ENCODE measurements around the gene MAL.

Gene MAL

DNA sequence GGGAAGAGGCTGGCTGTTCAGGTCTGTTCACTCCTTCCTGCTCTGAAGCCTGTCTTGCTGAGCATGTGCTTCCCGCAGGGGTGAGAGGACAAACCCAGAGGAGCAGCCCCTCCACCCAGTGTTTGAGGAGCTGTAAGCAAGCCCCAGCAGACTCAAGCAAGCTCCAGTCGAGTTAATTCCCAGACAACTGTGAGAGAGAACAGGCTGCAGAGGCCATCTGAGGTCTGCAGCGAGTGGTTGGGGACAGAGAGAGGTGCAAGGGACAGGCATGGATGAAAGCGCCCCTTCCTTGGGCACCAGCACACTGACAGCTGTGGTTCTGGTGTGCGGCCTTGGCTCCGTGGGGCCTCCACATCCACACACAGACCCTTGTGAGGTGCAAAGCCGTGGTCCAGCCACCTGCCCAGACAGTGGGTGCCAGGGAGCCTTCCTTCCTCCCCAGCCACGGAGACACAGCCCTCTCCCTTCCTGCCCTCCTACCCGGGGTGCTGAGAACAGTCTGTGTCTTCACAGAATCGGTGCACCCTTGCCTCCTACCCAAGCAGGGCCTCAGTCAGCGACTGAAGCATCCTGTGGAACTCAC, 36.2 kb downstream of the MAL start:
- no peak for DNase-seq (ENCODE audit: low read depth)

DNA sequence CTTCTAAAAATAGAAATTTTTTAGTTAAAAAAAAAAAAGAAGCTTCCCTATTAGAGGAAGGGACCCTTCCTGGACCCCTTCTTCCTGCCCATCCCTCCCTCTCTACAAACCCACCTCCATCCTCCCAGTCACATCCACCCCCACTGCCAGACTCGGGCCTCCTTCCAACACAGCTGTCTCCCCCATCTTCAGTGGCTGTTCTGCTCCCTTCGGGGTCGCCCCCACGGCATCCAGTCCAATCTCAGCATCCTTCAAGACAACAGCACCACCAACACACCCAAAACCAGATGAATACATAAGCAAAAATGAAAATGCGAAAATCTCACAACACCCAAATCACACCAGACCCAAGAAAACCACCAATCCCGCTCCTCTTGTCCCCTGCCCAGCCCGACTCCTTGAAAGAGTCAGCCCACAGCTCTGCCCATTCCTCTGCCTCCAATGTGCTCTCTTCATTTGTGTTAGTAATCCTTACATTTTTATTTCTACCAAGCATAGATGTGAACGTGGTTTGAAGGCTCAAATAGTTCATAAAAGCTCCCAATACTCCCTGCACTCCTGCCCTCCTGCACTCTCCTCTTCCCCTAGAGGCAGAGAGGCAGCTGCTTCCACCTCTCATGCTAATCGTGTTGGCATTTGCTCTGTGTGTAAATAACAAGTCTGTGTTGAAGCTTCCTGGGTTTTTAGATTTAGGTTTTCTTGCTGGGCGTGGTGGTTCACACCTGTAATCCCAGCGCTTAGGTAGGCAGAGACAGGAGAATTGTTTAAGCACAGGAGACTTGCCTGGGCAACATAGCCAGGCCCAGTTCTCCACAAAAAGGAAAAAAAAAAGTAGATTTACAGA, 37.0 kb downstream of the MAL start:
- no peak for DNase-seq (ENCODE audit: low read depth)

DNA sequence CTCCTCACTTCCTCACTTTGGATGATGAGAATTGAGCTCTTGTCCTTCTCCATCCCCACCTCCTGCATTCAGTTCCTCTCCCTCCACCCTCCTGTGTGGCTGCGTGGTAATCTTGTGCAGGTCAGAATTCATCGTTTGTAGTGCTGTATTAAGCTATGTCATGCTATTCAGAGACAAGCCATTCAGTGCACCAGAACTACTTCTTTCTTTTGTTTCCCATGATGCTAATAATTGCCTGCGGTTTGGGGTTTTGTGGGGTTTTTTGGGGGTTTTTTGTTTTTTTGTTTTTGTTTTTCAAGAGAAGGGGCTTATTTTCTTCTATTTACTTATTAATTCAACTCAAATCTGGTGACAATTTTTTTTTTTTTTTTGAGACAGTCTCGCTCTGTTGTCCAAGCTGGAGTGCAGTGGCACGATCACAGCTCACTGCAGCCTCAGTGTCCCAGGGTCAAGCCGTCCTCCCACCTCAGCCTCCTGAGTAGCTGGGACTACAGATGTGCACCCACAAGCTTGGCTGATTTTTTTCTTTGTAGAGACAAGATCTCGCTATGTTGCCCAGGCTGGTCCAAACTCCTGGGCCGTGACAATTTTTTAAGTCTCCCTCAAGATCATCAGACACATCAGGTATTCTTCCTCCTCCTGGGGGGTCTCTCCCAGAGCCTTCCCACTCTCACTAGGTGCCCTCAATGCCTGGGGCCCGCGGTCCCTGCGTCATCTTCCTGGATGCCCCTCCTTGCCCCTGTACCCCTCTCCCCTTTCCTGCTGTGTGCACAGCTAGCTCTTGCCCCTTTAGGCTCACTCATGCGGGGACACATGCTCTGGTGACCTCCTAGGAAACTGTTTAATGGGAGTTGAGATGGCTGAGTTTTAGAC, 37.8 kb downstream of the MAL start:
- DNase-seq (ENCODE audit: low read depth): no peak

- no peak for DNase-seq (ENCODE audit: low read depth)
Observed at GRCh38 chr2:95068256-95068655, 42.7 kb downstream of the MAL start.

DNA sequence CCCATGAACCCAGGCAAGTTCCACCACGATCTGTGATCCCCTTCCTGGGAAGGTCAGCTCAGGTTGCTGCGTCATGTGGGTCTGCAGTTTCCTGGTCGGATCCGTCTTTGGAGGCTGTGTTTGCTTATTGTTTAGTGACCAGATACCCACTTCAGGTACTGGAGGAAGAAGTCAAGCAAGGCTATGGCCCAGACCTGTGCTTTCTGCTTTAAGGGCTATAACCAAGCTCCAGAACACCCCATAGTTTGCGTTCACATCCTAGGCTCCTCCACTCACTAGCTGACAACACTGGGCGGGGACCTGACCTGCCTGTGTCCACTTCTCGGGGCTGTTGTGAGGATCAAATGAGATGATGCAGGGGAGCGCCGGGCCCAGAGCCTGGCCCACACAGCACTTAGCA, 44.0 kb downstream of the MAL start:
- no peak for DNase-seq (ENCODE audit: low read depth)

- no peak for DNase-seq (ENCODE audit: low read depth)
Observed at GRCh38 chr2:95071856-95072255, 46.3 kb downstream of the MAL start.

GRCh38 chr2:95072424-95072823, 46.9 kb downstream of the MAL start:
- DNase-seq (ENCODE audit: low read depth): no peak

DNA sequence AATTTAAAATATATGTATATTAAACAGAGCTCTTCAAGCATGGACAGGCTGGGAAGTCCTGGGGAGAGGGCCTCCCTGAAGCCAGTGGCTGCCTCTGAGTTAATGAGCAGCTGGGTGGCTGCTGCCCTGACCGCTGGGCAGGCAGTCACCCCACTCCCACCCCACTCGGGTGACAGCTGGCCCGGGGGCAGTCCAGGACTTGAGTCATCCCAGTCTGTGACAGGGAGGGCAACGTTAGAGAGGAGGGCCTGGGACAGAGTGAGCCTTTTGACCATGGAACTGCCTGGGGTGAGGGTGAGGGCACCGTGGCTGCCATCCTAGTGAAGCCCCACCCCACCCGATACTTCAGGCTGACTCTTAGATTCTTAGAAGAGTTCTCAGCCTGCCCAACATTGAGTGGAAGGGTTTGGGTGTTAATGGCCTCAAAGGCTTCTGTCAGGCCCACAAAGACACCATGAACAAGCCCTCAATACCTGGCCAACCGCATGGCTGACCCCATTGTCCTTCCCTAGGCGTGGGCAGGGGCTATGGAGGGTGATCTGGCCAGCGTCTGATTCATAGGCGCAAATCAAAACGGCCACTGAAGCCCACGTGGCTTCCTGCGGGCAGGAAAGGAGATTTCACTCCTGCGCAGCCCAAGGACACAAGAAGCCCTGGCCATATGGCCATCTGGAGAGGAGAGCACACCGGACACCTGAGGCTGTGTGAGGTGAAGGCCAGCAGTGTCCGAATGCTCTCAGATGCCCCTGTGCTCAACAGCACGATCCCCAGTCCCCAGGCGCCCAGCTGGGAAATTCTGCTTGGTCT, 48.6 kb downstream of the MAL start:
- no peak for DNase-seq (ENCODE audit: low read depth)

- no peak for DNase-seq (ENCODE audit: low read depth)
Observed at GRCh38 chr2:95074663-95075439, 49.3 kb downstream of the MAL start.

DNA sequence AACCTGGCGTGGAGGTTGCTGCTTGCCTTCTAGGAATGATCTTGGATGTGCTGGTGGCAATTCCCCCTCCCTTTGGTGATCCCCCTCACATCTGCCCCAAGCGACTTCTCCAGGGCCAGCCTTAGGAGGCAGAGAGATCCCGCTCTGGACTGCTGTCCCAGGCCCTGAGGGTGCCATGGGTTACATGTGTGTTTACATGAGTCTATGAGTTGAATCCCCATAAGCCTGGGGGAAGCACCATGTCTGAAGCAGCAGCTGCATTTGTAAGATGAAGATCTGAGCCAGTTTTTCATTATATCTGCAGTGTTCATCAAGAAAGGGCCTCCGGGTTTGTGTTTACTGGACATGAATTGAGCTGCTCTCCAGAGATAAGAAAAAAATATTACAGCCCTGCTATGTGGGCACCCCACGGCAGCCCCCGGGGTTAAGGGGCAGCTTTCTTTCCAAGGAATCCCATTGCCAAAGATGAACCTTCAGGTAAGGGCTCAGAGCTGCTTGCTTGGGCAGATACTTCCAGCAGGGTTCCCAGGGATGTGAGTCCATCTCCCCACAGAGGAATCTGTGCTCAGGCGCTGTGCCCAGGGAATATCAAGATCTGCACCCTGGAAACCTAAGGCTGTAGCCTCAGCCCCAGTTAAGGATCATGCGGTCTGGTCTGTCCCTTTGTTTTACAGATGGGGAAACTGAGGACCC, 50.1 kb downstream of the MAL start:
- DNase-seq (ENCODE audit: low read depth): no peak

DNA sequence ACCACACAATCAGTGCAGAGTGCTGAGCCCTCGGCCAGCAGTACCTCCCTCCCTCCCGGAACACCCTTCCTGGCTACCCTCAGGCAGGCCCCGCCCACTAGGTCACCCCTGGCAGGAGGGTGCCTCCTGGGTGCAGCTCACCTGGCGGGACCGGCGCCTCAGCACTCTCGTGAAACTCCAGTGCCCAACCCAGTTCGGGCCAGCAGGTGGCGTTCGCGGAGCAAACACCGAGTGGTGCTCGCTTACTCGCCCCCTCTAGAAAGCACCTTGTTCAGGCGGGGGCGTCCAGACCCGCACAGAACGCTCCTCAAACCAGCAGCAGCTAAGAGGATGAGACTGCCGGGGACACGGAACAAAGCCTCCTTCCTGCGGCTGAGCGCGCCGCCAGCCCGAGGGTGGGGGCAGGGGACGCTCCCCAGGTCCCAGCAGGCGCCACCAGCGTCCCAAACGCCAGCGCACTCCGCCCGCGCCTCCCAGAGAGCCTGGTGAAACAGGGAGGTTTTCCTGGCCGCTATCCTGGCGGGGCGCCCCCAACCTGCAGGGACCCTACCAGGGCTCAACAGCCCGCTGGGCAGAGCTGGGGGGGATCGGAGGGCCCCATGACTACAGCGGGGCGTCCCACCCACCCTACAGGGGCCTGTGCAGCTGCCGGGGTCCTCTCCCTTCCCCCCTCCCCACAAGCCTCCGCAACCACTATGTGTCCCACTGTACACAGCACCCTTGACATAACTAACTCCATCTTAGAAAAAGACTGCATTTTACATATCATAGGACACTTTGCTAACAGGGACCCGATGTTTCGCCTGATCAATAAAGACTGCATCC, 51.4 kb downstream of the MAL start:
- peak; percentile 6 for DNase-seq (ENCODE audit: low read depth)

GRCh38 chr2:95077530-95077825, 52.0 kb downstream of the MAL start:
- no peak for DNase-seq (ENCODE audit: low read depth)

- DNase-seq (ENCODE audit: low read depth): no peak
Observed at GRCh38 chr2:95077861-95078603, 52.5 kb downstream of the MAL start.

DNA sequence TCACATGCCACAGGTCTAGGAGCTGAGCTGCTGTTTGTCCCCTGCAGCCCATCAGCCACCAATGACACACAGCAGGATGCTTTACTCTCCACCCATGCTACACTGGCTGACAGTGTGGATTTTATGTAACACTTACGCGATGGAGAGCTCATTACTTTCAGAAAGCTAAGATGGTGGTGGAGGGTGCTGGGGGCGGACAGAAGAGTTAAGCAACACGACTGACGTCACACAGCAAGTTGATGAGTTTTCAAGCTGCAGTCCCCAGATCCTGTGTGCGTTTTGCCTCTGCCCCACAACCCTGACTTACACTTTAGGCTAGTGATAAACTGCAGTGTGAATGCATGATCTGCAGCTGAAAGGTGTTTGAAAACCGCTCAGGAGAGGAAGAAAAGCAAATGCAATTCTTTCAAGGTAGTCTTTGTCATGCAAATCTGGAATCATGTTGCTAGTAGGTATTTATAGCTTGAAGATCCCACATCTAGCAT, 53.7 kb downstream of the MAL start:
- DNase-seq (ENCODE audit: low read depth): no peak

GRCh38 chr2:95082477-95082876, 57.0 kb downstream of the MAL start:
- no peak for DNase-seq (ENCODE audit: low read depth)

GRCh38 chr2:95086017-95086416, 60.5 kb downstream of the MAL start:
- DNase-seq (ENCODE audit: low read depth): no peak

DNA sequence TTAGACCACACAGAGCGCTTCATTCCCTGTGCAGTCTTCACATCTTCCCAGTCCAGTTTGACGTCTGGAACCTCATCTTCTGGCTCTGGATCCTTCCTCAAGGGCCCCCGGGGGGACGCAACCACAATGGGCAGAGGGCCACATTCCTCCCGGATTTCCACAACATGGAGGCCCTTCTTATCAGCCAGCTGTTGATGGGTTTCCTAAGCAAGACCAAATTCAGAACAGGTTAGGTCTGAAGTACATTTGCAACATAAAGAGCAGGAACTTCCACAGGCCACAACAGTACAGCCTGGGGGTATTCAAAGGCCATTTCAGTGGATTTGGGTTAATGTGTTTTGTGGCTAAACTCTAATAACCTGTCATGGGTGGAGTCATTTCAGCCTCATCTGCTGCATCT, 61.9 kb downstream of the MAL start:
- no peak for DNase-seq (ENCODE audit: low read depth)

GRCh38 chr2:95091885-95092555, 66.5 kb downstream of the MAL start:
- DNase-seq (ENCODE audit: low read depth): no peak

Data from GM04504 (cell line).